DMS 273 (cell line): ENCODE data around the gene HMX3.

Experiments used
- DNase-seq: peaks from one replicate; lab custom pipeline; 2025; ENCODE audit not compliant: unreplicated experiment; lab: John Stamatoyannopoulos, UW

HMX3 gene

GRCh38 chr10:123135415-123136141 lies at the start of gene HMX3:
Gene HMX3, plus strand, starts transcription at chr10:123135970. Its CDS starts 81 bp downstream, at chr10:123136051.
- DNase-seq: peak; percentile 73

GRCh38 chr10:123086281-123086680 lies 49.5 kb upstream of the HMX3 start:
- DNase-seq: no peak

GRCh38 chr10:123087348-123087747 lies 48.4 kb upstream of the HMX3 start:
- no peak for DNase-seq

- no peak for DNase-seq
These were observed 48.0 kb upstream of the HMX3 start for GRCh38 chr10:123087786-123088185.

- DNase-seq: no peak
These were observed 42.9 kb upstream of the HMX3 start for GRCh38 chr10:123092635-123093414.

- no peak for DNase-seq
These were observed 42.3 kb upstream of the HMX3 start for GRCh38 chr10:123093489-123093888.

- DNase-seq: no peak
These were observed 39.3 kb upstream of the HMX3 start for GRCh38 chr10:123096452-123096851.

- DNase-seq: no peak
These were observed 38.7 kb upstream of the HMX3 start for GRCh38 chr10:123097039-123097438.

- no peak for DNase-seq
These were observed 35.6 kb upstream of the HMX3 start for GRCh38 chr10:123100030-123100762.

GRCh38 chr10:123101872-123102271 lies 33.9 kb upstream of the HMX3 start:
- DNase-seq: no peak

- DNase-seq: no peak
These were observed 33.1 kb upstream of the HMX3 start for GRCh38 chr10:123102673-123103072.

- DNase-seq: no peak
These were observed 31.8 kb upstream of the HMX3 start for GRCh38 chr10:123103944-123104343.

- no peak for DNase-seq
These were observed 26.3 kb upstream of the HMX3 start for GRCh38 chr10:123109466-123109865.

GRCh38 chr10:123117644-123118417 lies 17.9 kb upstream of the HMX3 start:
- DNase-seq: no peak

GRCh38 chr10:123119081-123119480 lies 16.7 kb upstream of the HMX3 start:
- DNase-seq: no peak

GRCh38 chr10:123126246-123126645 lies 9.5 kb upstream of the HMX3 start:
- DNase-seq: no peak

GRCh38 chr10:123129618-123130271 lies 6.0 kb upstream of the HMX3 start:
- no peak for DNase-seq

GRCh38 chr10:123132576-123133477 lies 2.9 kb upstream of the HMX3 start:
- peak; percentile 92 for DNase-seq

GRCh38 chr10:123133541-123134342 lies 2.0 kb upstream of the HMX3 start:
- peak; percentile 37 for DNase-seq
